ENCODE data around the gene TFE3. TPM values are rescaled to one million over a fixed set of nuclear protein-coding genes. Genes with fewer than 3 reads are reported as not detected.
"Not testable (repeated sequence)": the region's sequence is repeated elsewhere in the genome, so short reads cannot be mapped to it uniquely, and the experiment has no call there.

TFE3 gene
- total RNA-seq, 2 experiments from 2014 or later: 27.1 to 27.5 TPM

- Mint-ChIP-seq H3K9me3 (ENCODE audit: low read depth) (no peaks in the 10 kb centered on the region), H3K27ac (no peak overlapping the region), H3K36me3 (ENCODE audit: low read depth) (peaks cover 39% of the 10 kb centered on the region), H3K27me3 (no peaks in the 10 kb centered on the region), H3K4me1 (peaks cover 36% of the 10 kb centered on the region), H3K4me3 (no peak overlapping the region)
- ChIA-PET CTCF (interaction anchor here (1.7 kb wide), 1 partner anchor 39 kb away, joined by 5 read pairs; no protein-coding TSS in a partner anchor), POLR2A (no interaction called here)
- DNase-seq (no peak), ATAC-seq (no peak)
- intact Hi-C loops (cut with DNase I, micrococcal nuclease): no loop called here
Measured at GRCh38 chrX:48997865-48998264, 45.3 kb downstream of the TFE3 start.

- Mint-ChIP-seq H3K9me3 (ENCODE audit: low read depth) (no peaks in the 10 kb centered on the region), H3K4me1 (peaks cover 36% of the 10 kb centered on the region), H3K27me3 (no peaks in the 10 kb centered on the region), H3K36me3 (ENCODE audit: low read depth) (peaks cover 39% of the 10 kb centered on the region), H3K27ac (no peak overlapping the region), H3K4me3 (no peak overlapping the region)
- intact Hi-C loops (cut with DNase I, micrococcal nuclease): no loop called here
- ChIA-PET CTCF (no interaction called here), POLR2A (no interaction called here)
- ATAC-seq (no peak), DNase-seq (no peak)
Measured at GRCh38 chrX:48997455-48997854, 45.7 kb downstream of the TFE3 start.

DNA sequence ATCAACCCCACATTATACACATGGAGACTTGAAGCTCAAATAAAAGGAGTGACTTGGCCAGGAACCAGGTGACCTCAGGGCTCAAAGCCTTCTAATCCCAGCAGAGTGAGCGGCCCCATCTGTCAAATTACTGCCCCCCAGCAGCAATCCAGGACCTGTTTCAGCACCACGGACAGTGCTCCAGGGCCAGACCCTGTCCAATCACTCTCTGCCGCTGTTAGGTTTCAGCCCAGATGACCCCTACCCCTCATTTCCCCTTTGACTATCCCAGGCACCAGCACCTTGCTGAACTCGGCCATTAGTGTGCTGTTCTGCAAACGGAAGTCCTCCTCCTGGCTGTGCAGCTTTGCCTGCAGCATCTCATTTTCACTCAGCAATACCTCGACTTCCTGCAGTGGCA lies 46.2 kb downstream of the TFE3 start:
- DNase-seq (peak; percentile 16), ATAC-seq (no peak)
- peaks cover 36% of the 10 kb centered on the region for H3K4me1 Mint-ChIP-seq
- ChIA-PET POLR2A (no interaction called here), CTCF (no interaction called here)
- intact Hi-C loops (cut with DNase I, micrococcal nuclease): no loop called here
- H3K9me3 Mint-ChIP-seq (ENCODE audit: low read depth): no peaks in the 10 kb centered on the region
- H3K27me3 Mint-ChIP-seq: no peaks in the 10 kb centered on the region
- H3K4me3 Mint-ChIP-seq: no peak overlapping the region
- peaks cover 39% of the 10 kb centered on the region for H3K36me3 Mint-ChIP-seq (ENCODE audit: low read depth)
- H3K27ac Mint-ChIP-seq: no peak overlapping the region

DNA sequence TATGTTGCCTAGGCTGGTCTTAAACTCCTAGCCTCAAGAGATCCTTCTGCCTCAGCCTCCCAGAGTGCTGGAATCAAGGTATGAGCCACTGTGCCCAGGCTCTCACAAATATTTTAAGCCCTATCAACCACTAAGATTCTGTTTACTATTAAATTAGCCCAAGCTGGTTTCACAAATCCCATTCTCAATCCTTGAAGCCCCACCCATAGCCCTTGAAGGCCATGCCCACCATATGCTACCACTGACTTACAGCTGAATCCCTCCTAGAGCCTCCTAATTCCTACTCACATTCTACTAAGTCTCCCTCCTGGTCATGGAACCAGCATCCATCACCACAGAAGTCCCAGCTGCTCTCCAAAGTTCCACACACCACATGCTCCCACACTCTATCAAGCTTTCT lies 50.8 kb downstream of the TFE3 start:
- peaks cover 2% of the 10 kb centered on the region for H3K4me1 Mint-ChIP-seq
- intact Hi-C loops (cut with DNase I, micrococcal nuclease): no loop called here
- H3K27ac Mint-ChIP-seq: no peak overlapping the region
- peaks cover 23% of the 10 kb centered on the region for H3K36me3 Mint-ChIP-seq (ENCODE audit: low read depth)
- no peaks in the 10 kb centered on the region for H3K27me3 Mint-ChIP-seq
- ATAC-seq: no peak
- no peaks in the 10 kb centered on the region for H3K9me3 Mint-ChIP-seq (ENCODE audit: low read depth)
- DNase-seq: no peak
- ChIA-PET CTCF (interaction anchor here (0.7 to 0.8 kb wide), 2 partner anchors 34 to 161 kb away, joined by 3 read pairs; no protein-coding TSS in a partner anchor), POLR2A (no interaction called here)
- no peak overlapping the region for H3K4me3 Mint-ChIP-seq

- ChIA-PET POLR2A (no interaction called here), CTCF (no interaction called here)
- intact Hi-C loops (cut with DNase I, micrococcal nuclease): no loop called here
- Mint-ChIP-seq H3K4me3 (no peak overlapping the region), H3K27ac (no peak overlapping the region), H3K4me1 (no peaks in the 10 kb centered on the region), H3K27me3 (no peaks in the 10 kb centered on the region), H3K9me3 (ENCODE audit: low read depth) (no peaks in the 10 kb centered on the region), H3K36me3 (ENCODE audit: low read depth) (peaks cover 15% of the 10 kb centered on the region)
- DNase-seq (no peak), ATAC-seq (no peak)
Measured at GRCh38 chrX:48989483-48989882, 53.7 kb downstream of the TFE3 start.

DNA sequence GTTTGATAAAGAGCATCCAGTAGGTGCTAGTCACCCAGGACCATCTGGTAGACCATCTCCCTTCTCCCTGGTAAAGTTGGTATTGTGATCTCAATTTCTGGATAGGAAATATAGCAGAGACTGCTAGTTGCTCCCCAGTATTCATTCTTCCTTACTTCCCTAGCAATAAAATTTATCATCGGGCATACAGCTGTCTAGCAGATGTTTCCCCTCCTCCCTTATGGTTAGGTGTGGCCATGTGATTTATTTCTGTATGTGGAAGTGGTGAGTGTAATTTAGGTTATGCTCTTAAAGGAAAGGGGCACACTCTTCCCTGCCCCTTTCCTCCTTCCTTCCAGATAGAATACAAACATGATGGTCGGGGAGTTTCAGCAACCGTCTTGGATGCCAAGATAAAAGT lies 59.3 kb downstream of the TFE3 start:
- no peaks in the 10 kb centered on the region for H3K27me3 Mint-ChIP-seq
- ChIA-PET POLR2A (no interaction called here), CTCF (no interaction called here)
- ATAC-seq: no peak
- intact Hi-C loops (cut with DNase I, micrococcal nuclease): no loop called here
- H3K27ac Mint-ChIP-seq: no peak overlapping the region
- no peaks in the 10 kb centered on the region for H3K9me3 Mint-ChIP-seq (ENCODE audit: low read depth)
- H3K36me3 Mint-ChIP-seq (ENCODE audit: low read depth): peaks cover 27% of the 10 kb centered on the region
- no peak for DNase-seq
- no peaks in the 10 kb centered on the region for H3K4me1 Mint-ChIP-seq
- H3K4me3 Mint-ChIP-seq: no peak overlapping the region

GRCh38 chrX:48983081-48983480 lies 60.1 kb downstream of the TFE3 start:
- ChIA-PET POLR2A (no interaction called here), CTCF (no interaction called here)
- intact Hi-C loops (cut with DNase I, micrococcal nuclease): no loop called here
- no peak overlapping the region for H3K27ac Mint-ChIP-seq
- H3K9me3 Mint-ChIP-seq (ENCODE audit: low read depth): no peaks in the 10 kb centered on the region
- no peak overlapping the region for H3K4me3 Mint-ChIP-seq
- DNase-seq: no peak
- ATAC-seq: no peak
- no peaks in the 10 kb centered on the region for H3K4me1 Mint-ChIP-seq
- H3K36me3 Mint-ChIP-seq (ENCODE audit: low read depth): peaks cover 29% of the 10 kb centered on the region
- H3K27me3 Mint-ChIP-seq: no peaks in the 10 kb centered on the region

DNA sequence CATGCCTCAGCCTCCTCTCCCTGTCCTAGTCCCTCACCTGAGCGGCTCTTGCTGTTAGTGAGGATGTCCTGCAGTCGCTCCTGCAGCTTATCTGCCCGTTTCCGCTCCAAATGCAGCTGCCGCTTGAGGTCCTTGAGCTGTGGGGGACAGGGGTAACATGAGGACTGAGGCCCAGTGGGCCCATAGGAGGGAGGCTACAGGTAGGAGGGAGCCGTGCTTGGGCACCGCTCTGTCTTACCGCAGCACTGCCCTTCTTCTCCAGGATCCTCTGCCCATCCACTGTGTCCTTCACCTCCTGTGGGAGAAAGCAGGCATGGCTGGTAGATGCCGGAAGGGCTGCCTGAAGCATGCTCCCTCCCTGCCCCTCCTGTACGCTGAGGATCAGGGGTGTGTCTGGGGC lies 62.0 kb downstream of the TFE3 start:
- ChIA-PET POLR2A (no interaction called here), CTCF (no interaction called here)
- intact Hi-C loops (cut with DNase I, micrococcal nuclease): no loop called here
- DNase-seq (no peak), ATAC-seq (no peak)
- Mint-ChIP-seq H3K27ac (no peak overlapping the region), H3K4me3 (no peak overlapping the region), H3K36me3 (ENCODE audit: low read depth) (peaks cover 32% of the 10 kb centered on the region), H3K27me3 (no peaks in the 10 kb centered on the region), H3K4me1 (no peaks in the 10 kb centered on the region), H3K9me3 (ENCODE audit: low read depth) (no peaks in the 10 kb centered on the region)

DNA sequence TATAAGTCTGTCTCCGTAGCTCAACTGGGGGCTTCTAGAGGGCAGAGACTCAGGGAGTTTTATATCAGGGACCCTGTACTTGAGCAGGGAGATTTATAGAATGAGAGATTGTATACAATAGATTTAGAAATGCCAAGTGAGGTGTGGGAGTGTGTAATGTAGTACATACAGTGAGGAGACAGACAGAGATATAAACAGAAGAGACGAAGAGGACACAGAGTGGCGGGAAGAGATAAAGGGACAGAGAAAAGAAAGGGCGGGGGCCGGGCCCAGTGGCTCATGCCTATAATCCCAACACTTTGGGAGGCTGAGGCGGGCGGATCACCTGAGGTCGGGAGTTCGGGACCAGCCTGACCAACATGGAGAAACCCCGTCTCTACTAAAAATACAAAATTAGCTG lies 62.8 kb downstream of the TFE3 start:
- POLR2A ChIA-PET; H3K9me3 Mint-ChIP-seq (ENCODE audit: low read depth); ATAC-seq; H3K4me3 Mint-ChIP-seq; H3K27me3 Mint-ChIP-seq; CTCF ChIA-PET; intact Hi-C loops (cut with DNase I, micrococcal nuclease); DNase-seq; H3K27ac Mint-ChIP-seq; H3K4me1 Mint-ChIP-seq: not testable (repeated sequence)
- peaks cover 32% of the 10 kb centered on the region for H3K36me3 Mint-ChIP-seq (ENCODE audit: low read depth)

Other genes starting within 250 kb of the TFE3 start
- gene HDAC6, start 241.3 kb downstream of the TFE3 start, total RNA-seq: 10 to 100 TPM; 59.2 to 69.7 TPM
- gene ERAS, start 216.8 kb downstream of the TFE3 start, total RNA-seq: not detected
- 1 to 10 TPM; 1.3 TPM for gene PCSK1N, start 207.7 kb downstream of the TFE3 start, total RNA-seq
- 10 to 100 TPM; 54.2 to 58.9 TPM for gene TIMM17B, start 145.6 kb downstream of the TFE3 start, total RNA-seq
- 10 to 100 TPM; 73.4 to 75.3 TPM for gene PQBP1, start 145.4 kb downstream of the TFE3 start, total RNA-seq
- 10 to 100 TPM; 19.7 to 20.3 TPM for gene SLC35A2, start 131.7 kb downstream of the TFE3 start, total RNA-seq
- gene PIM2, start 124.3 kb downstream of the TFE3 start, total RNA-seq: 100 to 1,000 TPM; 320 TPM
- gene OTUD5, start 85.8 kb downstream of the TFE3 start, total RNA-seq: 10 to 100 TPM; 68.0 to 98.1 TPM
- 1 to 10 TPM; 2.5 to 2.8 TPM for gene KCND1, start 71.5 kb downstream of the TFE3 start, total RNA-seq
- gene GRIPAP1, start 41.1 kb downstream of the TFE3 start, total RNA-seq: 10 to 100 TPM; 57.8 to 63.3 TPM
- 1 to 10 TPM; 3.1 to 3.6 TPM for gene CCDC120, start 15.6 kb upstream of the TFE3 start, total RNA-seq
- 10 to 100 TPM in 1 of 2 experiments, 1 to 10 TPM in 1; 9.1 to 11.5 TPM for gene PRAF2, start 30.6 kb upstream of the TFE3 start, total RNA-seq
- gene WDR45, start 36.5 kb upstream of the TFE3 start, total RNA-seq: 10 to 100 TPM; 22.4 to 23.9 TPM
- 10 to 100 TPM; 17.8 to 21.2 TPM for gene GPKOW, start 80.4 kb upstream of the TFE3 start, total RNA-seq
- gene MAGIX, start 119.4 kb upstream of the TFE3 start, total RNA-seq: 1 to 10 TPM in 1 of 2 experiments, under 1 TPM in 1; 0.49 to 1.3 TPM
- gene PLP2, start 128.5 kb upstream of the TFE3 start, total RNA-seq: 100 to 1,000 TPM; 174 to 202 TPM
- 10 to 100 TPM; 22.3 to 23.0 TPM for gene PRICKLE3, start 143.0 kb upstream of the TFE3 start, total RNA-seq
- gene SYP, start 156.8 kb upstream of the TFE3 start, total RNA-seq: 1 to 10 TPM; 7.2 to 8.5 TPM
- gene CACNA1F, start 190.0 kb upstream of the TFE3 start, total RNA-seq: under 1 TPM; 0.65 to 0.87 TPM
- gene CCDC22, start 192.1 kb upstream of the TFE3 start, total RNA-seq: 10 to 100 TPM; 19.8 to 23.8 TPM
- 10 to 100 TPM; 17.9 to 20.0 TPM for gene FOXP3, start 221.4 kb upstream of the TFE3 start, total RNA-seq
- gene PPP1R3F, start 226.4 kb upstream of the TFE3 start, total RNA-seq: 1 to 10 TPM; 4.4 to 4.7 TPM

Data from activated CD4-positive, alpha-beta T cell treated with anti-CD3 and anti-CD28 coated beads for 36 hours (primary cell).